Measurements from ENCODE around the gene CEMIP. TPM values are rescaled to one million over a fixed set of nuclear protein-coding genes. Genes with fewer than 3 reads are reported as not detected.

CEMIP gene
- polyA plus RNA-seq, 1 experiment = 725 TPM

DNA sequence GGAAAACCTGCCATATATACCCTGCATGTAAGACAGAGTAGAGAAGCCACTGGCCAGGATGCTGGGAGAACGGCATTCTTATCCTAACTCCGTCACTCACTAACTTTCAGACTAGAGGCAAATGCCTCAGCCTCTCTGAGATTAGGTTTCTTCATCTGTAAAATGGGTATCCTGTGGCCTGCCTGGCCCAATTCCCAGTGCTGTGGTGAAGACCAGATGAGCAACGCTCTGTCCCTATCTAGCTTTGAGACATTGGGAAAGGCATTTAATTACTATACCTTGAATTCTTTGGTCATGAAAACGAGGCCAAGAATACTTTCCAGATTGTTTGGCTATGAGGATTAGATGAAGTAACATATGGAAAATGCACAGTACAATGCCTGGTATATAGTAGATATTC is 35.9 kb downstream of the CEMIP start:
- TF ChIP-seq, protein P1, sequence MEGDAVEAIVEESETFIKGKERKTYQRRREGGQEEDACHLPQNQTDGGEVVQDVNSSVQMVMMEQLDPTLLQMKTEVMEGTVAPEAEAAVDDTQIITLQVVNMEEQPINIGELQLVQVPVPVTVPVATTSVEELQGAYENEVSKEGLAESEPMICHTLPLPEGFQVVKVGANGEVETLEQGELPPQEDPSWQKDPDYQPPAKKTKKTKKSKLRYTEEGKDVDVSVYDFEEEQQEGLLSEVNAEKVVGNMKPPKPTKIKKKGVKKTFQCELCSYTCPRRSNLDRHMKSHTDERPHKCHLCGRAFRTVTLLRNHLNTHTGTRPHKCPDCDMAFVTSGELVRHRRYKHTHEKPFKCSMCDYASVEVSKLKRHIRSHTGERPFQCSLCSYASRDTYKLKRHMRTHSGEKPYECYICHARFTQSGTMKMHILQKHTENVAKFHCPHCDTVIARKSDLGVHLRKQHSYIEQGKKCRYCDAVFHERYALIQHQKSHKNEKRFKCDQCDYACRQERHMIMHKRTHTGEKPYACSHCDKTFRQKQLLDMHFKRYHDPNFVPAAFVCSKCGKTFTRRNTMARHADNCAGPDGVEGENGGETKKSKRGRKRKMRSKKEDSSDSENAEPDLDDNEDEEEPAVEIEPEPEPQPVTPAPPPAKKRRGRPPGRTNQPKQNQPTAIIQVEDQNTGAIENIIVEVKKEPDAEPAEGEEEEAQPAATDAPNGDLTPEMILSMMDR (IDR thresholded peaks at IDR 0.05; ENCODE audit: insufficient read depth, low read depth, low read length) = no peak
- POLR2A ChIA-PET = no interaction called here
- Histone ChIP-seq H3K36me3 (ENCODE audit: control insufficient read depth, insufficient read depth, low read length) (peaks cover 49% of the 10 kb centered on the region), H3K27me3 (ENCODE audit: control insufficient read depth, insufficient read depth, low read length) (no peaks in the 10 kb centered on the region), H3K4me3 (ENCODE audit: low read depth, low read length) (no peak overlapping the region)
- CTCF ChIA-PET = no interaction called here
- DNase-seq (ENCODE audit: low read depth) = no peak

DNA sequence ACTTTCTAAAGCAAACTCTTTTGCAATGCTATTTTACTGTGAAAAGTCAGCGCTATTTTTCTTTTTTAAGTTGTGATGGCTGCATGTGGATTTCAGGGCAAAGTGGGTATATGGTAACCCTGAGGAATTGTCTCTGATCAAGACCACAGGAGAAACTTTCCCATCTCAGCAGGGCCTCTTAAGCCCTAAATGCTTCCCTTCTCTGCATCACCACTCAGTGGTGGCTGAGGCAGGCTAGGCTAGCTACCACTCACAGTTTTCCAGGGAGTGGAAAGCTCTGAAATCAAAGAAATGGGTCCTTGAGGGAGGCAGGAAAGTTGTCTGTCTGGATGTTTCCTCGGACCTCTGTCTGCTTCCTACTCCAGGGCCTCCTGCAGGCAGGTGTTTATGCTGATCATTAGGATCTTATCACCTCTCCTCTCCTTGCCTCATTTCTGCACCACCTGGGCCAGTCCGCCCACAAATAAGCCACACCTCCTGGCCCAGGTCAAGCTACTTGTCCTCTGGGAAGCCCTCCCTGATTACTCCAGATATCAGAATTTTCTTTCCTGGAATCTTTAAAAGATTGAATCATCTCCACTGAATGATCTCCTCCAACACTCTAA is 37.0 kb downstream of the CEMIP start:
- POLR2A ChIA-PET = interaction anchor here (0.7 kb wide), 1 partner anchor 42 kb away, joined by 3 read pairs; no protein-coding TSS in a partner anchor
- H3K4me3 ChIP-seq (ENCODE audit: low read depth, low read length) = no peak overlapping the region
- no peaks in the 10 kb centered on the region for H3K27me3 ChIP-seq (ENCODE audit: control insufficient read depth, insufficient read depth, low read length)
- TF ChIP-seq, protein P1 (IDR thresholded peaks at IDR 0.05; ENCODE audit: insufficient read depth, low read depth, low read length) = no peak
- peaks cover 49% of the 10 kb centered on the region for H3K36me3 ChIP-seq (ENCODE audit: control insufficient read depth, insufficient read depth, low read length)
- CTCF ChIA-PET = no interaction called here
- DNase-seq (ENCODE audit: low read depth) = no peak

DNA sequence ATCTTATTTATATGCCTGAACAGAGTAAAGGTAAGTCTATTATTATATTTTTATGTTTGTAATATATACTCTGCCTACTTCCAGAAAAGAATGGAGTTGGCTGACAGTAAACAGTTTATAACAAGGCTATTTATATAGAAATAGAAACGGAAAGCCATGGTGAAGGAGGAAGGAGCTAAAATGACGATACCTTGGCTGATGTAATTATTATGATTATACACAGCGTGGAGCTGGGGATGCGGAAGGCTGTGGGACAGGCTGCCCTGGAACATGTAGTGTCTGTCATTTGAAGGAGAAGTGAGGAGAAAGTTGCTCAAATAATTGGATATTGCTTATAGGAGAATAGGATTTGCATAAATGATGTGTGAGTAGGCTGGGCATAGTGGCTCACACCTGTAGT is 37.8 kb downstream of the CEMIP start:
- H3K36me3 ChIP-seq (ENCODE audit: control insufficient read depth, insufficient read depth, low read length) = peaks cover 49% of the 10 kb centered on the region
- TF ChIP-seq, protein P1 (IDR thresholded peaks at IDR 0.05; ENCODE audit: insufficient read depth, low read depth, low read length) = no peak
- no peak overlapping the region for H3K4me3 ChIP-seq (ENCODE audit: low read depth, low read length)
- DNase-seq (ENCODE audit: low read depth) = no peak
- POLR2A ChIA-PET = no interaction called here
- CTCF ChIA-PET = no interaction called here
- no peaks in the 10 kb centered on the region for H3K27me3 ChIP-seq (ENCODE audit: control insufficient read depth, insufficient read depth, low read length)

DNA sequence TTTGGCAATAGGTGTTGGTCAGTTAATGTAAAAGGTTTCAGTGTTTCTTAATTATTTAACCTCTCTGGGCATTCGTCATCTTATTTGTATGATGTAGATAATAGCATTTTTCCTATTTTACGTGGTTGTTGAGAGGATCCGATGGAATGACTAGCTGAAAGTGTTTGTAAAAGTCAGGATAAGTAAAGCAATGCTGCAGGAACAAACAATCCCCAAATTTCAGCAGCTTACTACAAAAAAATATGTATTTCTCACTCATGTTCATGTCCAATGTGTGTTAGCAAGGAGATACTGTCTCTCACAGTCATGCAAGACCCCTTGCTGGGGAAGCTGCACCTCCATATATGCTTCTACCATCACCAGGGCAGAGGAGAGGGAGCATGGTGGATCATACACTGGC is 38.7 kb downstream of the CEMIP start:
- CTCF ChIA-PET = interaction anchor here (1.3 kb wide), 2 partner anchors 19 to 361 kb away, joined by 3 to 4 read pairs; no protein-coding TSS in a partner anchor
- Histone ChIP-seq H3K36me3 (ENCODE audit: control insufficient read depth, insufficient read depth, low read length) (peaks cover 55% of the 10 kb centered on the region), H3K4me3 (ENCODE audit: low read depth, low read length) (no peak overlapping the region), H3K27me3 (ENCODE audit: control insufficient read depth, insufficient read depth, low read length) (no peaks in the 10 kb centered on the region)
- POLR2A ChIA-PET = no interaction called here
- no peak for DNase-seq (ENCODE audit: low read depth)
- TF ChIP-seq, protein P1 (IDR thresholded peaks at IDR 0.05; ENCODE audit: insufficient read depth, low read depth, low read length) = no peak

DNA sequence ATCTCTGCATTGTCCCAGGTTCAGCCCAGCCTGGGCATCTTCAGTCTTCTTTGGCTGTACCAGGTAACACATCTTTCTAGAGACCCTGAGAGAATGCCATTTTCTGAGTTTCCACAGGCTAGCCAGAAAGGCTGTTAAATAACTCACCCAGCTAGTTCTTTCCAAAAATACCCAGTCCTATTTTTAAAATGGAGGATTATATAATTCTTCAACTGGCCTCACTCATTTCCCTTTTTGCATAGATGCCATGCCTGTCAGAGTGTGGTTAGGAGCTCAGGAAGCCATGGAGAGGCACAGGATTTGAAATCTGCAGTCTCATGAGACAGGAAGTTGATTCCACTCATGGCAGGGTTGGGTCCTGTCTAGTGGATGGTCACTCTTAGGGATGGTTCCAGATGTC is 39.8 kb downstream of the CEMIP start:
- no peak for DNase-seq (ENCODE audit: low read depth)
- CTCF ChIA-PET = no interaction called here
- POLR2A ChIA-PET = no interaction called here
- H3K4me3 ChIP-seq (ENCODE audit: low read depth, low read length) = no peak overlapping the region
- no peaks in the 10 kb centered on the region for H3K27me3 ChIP-seq (ENCODE audit: control insufficient read depth, insufficient read depth, low read length)
- TF ChIP-seq, protein P1 (IDR thresholded peaks at IDR 0.05; ENCODE audit: insufficient read depth, low read depth, low read length) = no peak
- H3K36me3 ChIP-seq (ENCODE audit: control insufficient read depth, insufficient read depth, low read length) = peaks cover 63% of the 10 kb centered on the region

Data from BJ (cell line).